Stimulated activated naive CD8-positive, alpha-beta T cell treated with anti-CD3 and anti-CD28 coated beads, Interleukin-15, amount 100 ng/mL, for 72 hours (primary cell): Measurements from ENCODE around the gene GPR173.

Experiments used
- ATAC-seq: fragments of 150-1000 bp; cut with Tn5 transposase; 2 replicates; pipeline ENCODE4 v1.10.0; 2021; ENCODE audit warnings: mild to moderate bottlenecking, moderate library complexity
- DNase-seq, 2 donors: peaks; one replicate each; pipeline ENCODE4 v3.0.0; 2021 to 2022
- H3K27ac Mint-ChIP-seq, 2 donors: one replicate each; pipeline ENCODE4 v1.8.0; 2022; ENCODE audit warnings: mild to moderate bottlenecking in 2 of 2, mixed read lengths in 2 of 2, moderate library complexity in 2 of 2
- H3K27me3 Mint-ChIP-seq: one replicate; pipeline ENCODE4 v1.8.0; 2022; ENCODE audit warnings: mixed read lengths
- H3K4me1 Mint-ChIP-seq: one replicate; pipeline ENCODE4 v1.8.0; 2022; ENCODE audit warnings: mild to moderate bottlenecking, mixed read lengths
- H3K4me3 Mint-ChIP-seq, 2 donors: one replicate each; pipeline ENCODE4 v1.8.0; 2022; ENCODE audit warnings: mild to moderate bottlenecking in 2 of 2, mixed read lengths in 2 of 2, moderate library complexity in 1 of 2
- H3K9me3 Mint-ChIP-seq, 2 donors: one replicate each; pipeline ENCODE4 v1.8.0; 2022; ENCODE audit warnings: mixed read lengths in 2 of 2

GPR173 gene

GRCh38 chrX:53047228-53047627 lies 1.4 kb upstream of the GPR173 start:
- DNase-seq (no peak), ATAC-seq (no peak)
- H3K4me1 Mint-ChIP-seq = peaks cover 11% of the 10 kb centered on the region
- peaks cover 7% of the 10 kb centered on the region for H3K27me3 Mint-ChIP-seq
- no peak overlapping the region for H3K4me3 Mint-ChIP-seq
- no peaks in the 10 kb centered on the region for H3K9me3 Mint-ChIP-seq
- H3K27ac Mint-ChIP-seq = no peak overlapping the region

DNA sequence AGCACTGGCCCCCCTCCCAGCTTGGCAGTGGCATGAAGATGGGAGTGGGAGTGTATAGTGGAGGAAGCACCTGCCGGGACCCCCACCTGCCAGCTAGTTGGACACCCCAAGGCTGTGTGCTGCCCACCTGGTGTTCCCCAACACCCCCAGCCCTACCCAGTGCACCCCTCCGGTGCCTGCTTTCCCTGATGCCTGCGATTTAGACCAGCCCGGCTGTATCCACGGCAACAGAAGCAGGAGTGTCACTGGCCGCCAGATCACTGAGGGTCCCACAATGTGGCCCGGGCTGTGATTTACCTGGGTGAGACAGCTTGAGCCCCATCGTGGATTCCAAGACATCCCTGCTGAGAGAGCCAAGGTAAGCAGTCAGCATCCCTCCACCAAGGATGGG lies 533 bp downstream of the GPR173 start:
- Mint-ChIP-seq H3K9me3 (no peaks in the 10 kb centered on the region), H3K27me3 (peaks cover 7% of the 10 kb centered on the region), H3K4me3 (peak overlapping the region; percentile 45 to 58), H3K4me1 (peaks cover 11% of the 10 kb centered on the region), H3K27ac (peak overlapping the region in 1 of 2 donors; percentile 62)
- ATAC-seq (no peak), DNase-seq (no peak)

DNA sequence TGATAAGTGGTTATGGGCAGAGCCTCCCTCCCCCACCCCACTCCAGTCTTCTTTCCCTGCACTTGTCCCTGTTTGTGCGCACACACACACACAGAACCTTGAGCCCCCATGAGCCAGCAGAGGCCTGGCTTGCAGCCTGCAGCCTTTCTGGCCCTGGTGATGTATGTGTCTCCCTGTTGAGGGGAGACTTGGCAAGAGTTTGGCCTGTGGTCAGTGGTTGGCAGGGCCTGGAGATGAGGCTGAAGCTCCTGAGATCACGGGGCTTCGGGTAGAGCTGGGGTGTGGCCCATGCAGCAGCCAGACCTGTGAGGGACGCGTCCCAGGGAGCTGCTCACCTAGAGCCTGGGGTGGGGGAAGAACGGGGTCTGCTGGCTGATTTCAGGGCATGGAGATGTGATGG lies 2.3 kb downstream of the GPR173 start:
- ATAC-seq (no peak), DNase-seq (no peak)
- Mint-ChIP-seq H3K27ac (no peak overlapping the region), H3K4me1 (peaks cover 11% of the 10 kb centered on the region), H3K27me3 (peaks cover 7% of the 10 kb centered on the region), H3K9me3 (no peaks in the 10 kb centered on the region), H3K4me3 (no peak overlapping the region)

GRCh38 chrX:53055244-53055849 lies 6.8 kb downstream of the GPR173 start:
- no peak for ATAC-seq
- Mint-ChIP-seq H3K4me3 (no peak overlapping the region), H3K4me1 (no peaks in the 10 kb centered on the region), H3K27ac (no peak overlapping the region), H3K27me3 (no peaks in the 10 kb centered on the region), H3K9me3 (no peaks in the 10 kb centered on the region)
- DNase-seq = no peak

- Mint-ChIP-seq H3K9me3 (no peaks in the 10 kb centered on the region), H3K27me3 (no peaks in the 10 kb centered on the region), H3K4me1 (no peaks in the 10 kb centered on the region), H3K27ac (no peak overlapping the region), H3K4me3 (no peak overlapping the region)
- DNase-seq = no peak
- no peak for ATAC-seq
These were observed 7.7 kb downstream of the GPR173 start for GRCh38 chrX:53056292-53056691.

- Mint-ChIP-seq H3K27ac (no peak overlapping the region), H3K4me3 (no peak overlapping the region), H3K4me1 (no peaks in the 10 kb centered on the region), H3K9me3 (no peaks in the 10 kb centered on the region), H3K27me3 (no peaks in the 10 kb centered on the region)
- DNase-seq = no peak
- no peak for ATAC-seq
These were observed 16.5 kb downstream of the GPR173 start for GRCh38 chrX:53065104-53065503.

DNA sequence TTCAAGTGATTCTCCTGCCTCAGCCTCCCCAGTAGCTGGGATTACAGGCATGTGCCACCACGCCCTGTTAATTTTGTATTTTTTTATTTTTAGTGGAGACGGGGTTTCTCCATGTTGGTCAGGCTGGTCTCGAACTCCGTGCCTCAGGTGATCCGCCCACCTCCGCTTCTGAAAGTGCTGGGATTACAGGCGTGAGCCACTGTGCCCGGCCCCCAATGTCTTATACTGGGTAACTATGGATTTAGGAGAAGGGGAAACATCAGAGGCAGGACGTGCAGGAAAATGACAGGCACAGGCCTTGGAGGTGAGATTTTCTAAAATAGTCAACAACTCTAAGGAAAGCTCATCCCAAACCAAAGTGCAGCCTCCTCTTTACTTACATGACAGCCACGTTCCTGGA lies 22.5 kb downstream of the GPR173 start:
- DNase-seq (no peak), ATAC-seq (no peak)
- no peak overlapping the region for H3K27ac Mint-ChIP-seq
- H3K27me3 Mint-ChIP-seq = no peaks in the 10 kb centered on the region
- H3K9me3 Mint-ChIP-seq = no peaks in the 10 kb centered on the region
- peaks cover 27% of the 10 kb centered on the region for H3K4me1 Mint-ChIP-seq
- no peak overlapping the region for H3K4me3 Mint-ChIP-seq

GRCh38 chrX:53071604-53072417 lies 23.2 kb downstream of the GPR173 start:
- no peaks in the 10 kb centered on the region for H3K9me3 Mint-ChIP-seq
- peak overlapping the region; percentile 69 to 98 for H3K4me3 Mint-ChIP-seq
- H3K27me3 Mint-ChIP-seq = no peaks in the 10 kb centered on the region
- peaks cover 27% of the 10 kb centered on the region for H3K4me1 Mint-ChIP-seq
- peak overlapping the region; percentile 23 to 85 for H3K27ac Mint-ChIP-seq
- DNase-seq = peak; percentile 59 to 69
- peak; percentile 89 for ATAC-seq

DNA sequence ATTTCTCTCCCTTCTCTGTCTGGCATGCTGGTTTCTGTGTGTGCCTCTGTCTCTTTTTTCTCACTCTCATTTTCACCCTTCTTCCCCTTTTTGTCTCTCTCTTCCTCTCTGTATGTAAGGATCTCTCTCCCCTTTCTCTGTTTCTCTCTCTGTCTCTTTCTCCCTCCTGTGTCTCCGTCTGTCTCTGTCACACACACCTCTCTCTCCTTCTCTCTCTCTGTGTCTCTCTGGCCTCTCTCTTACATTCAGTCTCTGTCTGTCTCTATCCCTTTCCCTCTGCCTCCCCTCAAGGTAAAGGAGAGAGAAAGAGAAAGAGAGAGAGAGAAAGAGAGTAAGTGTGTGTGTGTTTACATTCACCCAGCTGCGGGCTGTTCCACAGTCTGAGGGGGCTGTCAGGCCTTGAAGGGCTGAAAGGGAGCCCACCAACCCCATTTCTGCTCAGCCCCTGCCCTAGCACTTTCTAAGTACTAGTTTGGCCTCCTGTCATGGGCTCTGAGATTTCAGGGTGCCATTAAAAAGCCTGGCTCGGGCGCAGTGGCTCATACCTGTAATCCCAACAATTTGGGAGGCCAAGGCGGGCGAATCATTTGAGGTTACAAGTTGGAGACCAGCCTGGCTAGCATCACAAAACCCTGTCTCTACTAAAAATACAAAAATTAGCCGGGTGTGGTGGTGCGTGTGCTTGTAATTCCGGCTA lies 24.0 kb downstream of the GPR173 start:
- no peaks in the 10 kb centered on the region for H3K9me3 Mint-ChIP-seq
- no peaks in the 10 kb centered on the region for H3K27me3 Mint-ChIP-seq
- H3K4me1 Mint-ChIP-seq = peaks cover 27% of the 10 kb centered on the region
- ATAC-seq (no peak), DNase-seq (no peak)
- H3K27ac Mint-ChIP-seq = peak overlapping the region in 1 of 2 donors; percentile 85
- peak overlapping the region; percentile 69 to 98 for H3K4me3 Mint-ChIP-seq

DNA sequence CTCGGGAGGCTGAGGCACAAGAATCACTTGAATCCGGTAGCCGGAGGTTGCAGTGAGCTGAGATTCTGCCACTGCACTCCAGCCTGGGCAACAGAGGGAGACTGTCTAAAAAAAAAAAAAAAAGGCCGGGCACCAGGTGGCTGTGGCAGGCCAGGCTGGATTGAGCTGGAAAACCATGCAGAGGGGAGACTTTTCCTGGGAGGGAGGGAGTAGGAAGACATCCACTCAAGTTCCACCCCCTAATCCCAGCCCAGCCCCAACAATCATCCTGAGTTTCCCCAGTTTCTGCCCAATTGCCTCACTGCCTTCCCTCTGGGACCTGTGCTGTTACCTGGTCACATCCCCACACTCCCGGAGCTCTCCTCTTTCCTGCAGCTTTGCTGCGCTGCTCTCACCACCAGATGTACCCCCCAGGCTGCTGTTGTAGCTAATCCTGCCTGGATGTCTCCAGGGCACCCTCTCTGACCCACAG lies 24.6 kb downstream of the GPR173 start:
- Mint-ChIP-seq H3K27me3 (no peaks in the 10 kb centered on the region), H3K27ac (no peak overlapping the region), H3K4me1 (peaks cover 27% of the 10 kb centered on the region), H3K9me3 (no peaks in the 10 kb centered on the region), H3K4me3 (peak overlapping the region in 1 of 2 donors; percentile 73)
- DNase-seq = no peak
- ATAC-seq = no peak

DNA sequence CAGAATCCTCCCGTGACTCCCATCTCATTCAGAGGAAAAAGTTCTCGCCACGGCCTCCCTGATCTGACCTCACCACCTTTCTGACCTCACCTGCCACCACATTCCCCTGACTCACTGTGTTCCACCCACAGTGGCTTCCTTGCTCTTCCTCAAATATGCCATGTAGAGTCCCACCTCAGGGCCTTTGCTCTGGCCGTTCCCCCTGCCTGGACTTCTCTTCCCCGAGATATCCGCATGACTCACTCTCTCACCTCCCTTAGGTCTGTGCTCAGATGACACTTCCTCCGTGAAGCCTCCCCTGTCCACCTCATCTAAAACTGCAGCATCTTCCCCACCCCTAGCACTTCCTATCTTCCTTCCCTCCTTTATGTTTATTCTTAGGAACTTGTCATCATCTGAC lies 26.4 kb downstream of the GPR173 start:
- Mint-ChIP-seq H3K4me3 (no peak overlapping the region), H3K27me3 (no peaks in the 10 kb centered on the region), H3K4me1 (peaks cover 27% of the 10 kb centered on the region), H3K27ac (no peak overlapping the region), H3K9me3 (no peaks in the 10 kb centered on the region)
- peak; percentile 2 for ATAC-seq
- no peak for DNase-seq

- H3K27me3 Mint-ChIP-seq = no peaks in the 10 kb centered on the region
- ATAC-seq (no peak), DNase-seq (no peak)
- H3K4me3 Mint-ChIP-seq = no peak overlapping the region
- H3K9me3 Mint-ChIP-seq = no peaks in the 10 kb centered on the region
- peaks cover 33% of the 10 kb centered on the region for H3K4me1 Mint-ChIP-seq
- no peak overlapping the region for H3K27ac Mint-ChIP-seq
These were observed 28.1 kb downstream of the GPR173 start for GRCh38 chrX:53076671-53077070.

DNA sequence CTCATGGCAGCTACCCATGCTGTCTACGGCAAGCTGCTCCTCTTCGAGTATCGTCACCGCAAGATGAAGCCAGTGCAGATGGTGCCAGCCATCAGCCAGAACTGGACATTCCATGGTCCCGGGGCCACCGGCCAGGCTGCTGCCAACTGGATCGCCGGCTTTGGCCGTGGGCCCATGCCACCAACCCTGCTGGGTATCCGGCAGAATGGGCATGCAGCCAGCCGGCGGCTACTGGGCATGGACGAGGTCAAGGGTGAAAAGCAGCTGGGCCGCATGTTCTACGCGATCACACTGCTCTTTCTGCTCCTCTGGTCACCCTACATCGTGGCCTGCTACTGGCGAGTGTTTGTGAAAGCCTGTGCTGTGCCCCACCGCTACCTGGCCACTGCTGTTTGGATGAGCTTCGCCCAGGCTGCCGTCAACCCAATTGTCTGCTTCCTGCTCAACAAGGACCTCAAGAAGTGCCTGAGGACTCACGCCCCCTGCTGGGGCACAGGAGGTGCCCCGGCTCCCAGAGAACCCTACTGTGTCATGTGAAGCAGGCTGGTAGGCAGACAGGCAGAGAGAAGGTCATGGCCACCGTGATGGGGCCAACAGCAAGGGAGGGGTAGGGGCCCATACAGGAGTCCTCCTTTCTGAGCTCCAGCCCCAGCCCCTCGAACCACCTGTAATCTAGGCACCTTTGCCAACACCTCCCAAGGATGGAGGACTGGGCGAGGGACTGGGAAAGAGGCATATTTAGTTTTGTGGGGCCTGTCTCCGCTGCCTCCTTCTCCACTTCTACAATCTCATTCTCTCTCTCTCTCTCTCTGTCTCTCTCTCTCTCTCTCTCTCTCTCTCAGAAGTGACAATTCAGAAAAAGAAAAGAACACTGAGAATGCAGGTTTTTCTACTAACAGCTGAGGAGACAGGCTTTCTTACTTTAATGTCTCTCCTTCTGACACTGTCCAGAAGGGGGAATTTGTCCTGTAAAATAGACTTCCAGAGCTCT lies 28.9 kb downstream of the GPR173 start:
- Mint-ChIP-seq H3K4me3 (no peak overlapping the region), H3K27ac (no peak overlapping the region), H3K27me3 (no peaks in the 10 kb centered on the region), H3K9me3 (no peaks in the 10 kb centered on the region), H3K4me1 (peaks cover 25% of the 10 kb centered on the region)
- DNase-seq (no peak), ATAC-seq (no peak)

DNA sequence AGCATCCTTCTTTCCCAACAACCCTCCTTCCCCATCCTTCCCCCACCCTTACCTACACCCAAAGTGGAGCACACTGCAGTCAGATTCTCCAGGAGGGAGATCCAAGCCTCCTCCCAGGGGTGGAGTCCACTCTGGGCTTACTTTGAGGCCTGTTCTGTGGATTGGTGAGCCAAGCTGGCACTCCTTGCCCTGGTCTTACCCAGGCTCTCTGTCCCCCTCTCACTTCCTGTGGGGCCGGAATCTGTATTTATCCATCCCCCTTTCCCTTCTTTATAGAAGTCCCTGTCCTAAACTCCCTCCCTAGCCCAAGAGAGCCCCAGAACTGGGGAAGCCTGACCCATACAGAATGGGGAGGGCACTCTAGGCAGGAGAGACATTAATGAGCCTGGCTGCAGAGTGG lies 30.4 kb downstream of the GPR173 start:
- ATAC-seq = no peak
- no peaks in the 10 kb centered on the region for H3K27me3 Mint-ChIP-seq
- no peak overlapping the region for H3K4me3 Mint-ChIP-seq
- peaks cover 28% of the 10 kb centered on the region for H3K4me1 Mint-ChIP-seq
- DNase-seq = no peak
- no peak overlapping the region for H3K27ac Mint-ChIP-seq
- no peaks in the 10 kb centered on the region for H3K9me3 Mint-ChIP-seq
